Astrocyte of the hippocampus (primary cell): Measurements from ENCODE around the gene ARHGEF10L.

Source experiments
- DNase-seq: peaks from one replicate; pipeline ENCODE4 v3.0.0; 2011; ENCODE audit warnings: low read depth, low spot score

The ARHGEF10L gene

DNA sequence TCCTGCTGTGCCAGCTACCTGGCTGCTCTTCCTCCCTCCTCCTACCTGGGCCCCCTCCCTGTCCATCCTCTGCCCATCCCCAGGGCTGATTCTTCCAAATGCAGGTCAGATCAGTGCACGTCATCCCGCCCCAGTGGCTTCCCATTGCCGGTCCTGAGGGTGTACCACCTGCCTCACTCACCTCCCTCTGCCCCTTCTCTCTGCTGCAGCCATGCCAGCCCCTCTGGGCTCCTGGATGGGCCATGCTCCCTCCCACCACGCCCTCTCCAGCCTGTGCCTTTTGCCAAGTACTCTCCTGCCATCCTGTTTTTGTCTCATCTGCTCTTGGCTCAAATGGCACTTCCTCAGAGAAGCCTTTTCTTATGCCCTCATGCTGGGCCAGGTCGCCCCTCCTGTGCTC is 95.8 kb downstream of the ARHGEF10L start:
- no peak for DNase-seq

DNA sequence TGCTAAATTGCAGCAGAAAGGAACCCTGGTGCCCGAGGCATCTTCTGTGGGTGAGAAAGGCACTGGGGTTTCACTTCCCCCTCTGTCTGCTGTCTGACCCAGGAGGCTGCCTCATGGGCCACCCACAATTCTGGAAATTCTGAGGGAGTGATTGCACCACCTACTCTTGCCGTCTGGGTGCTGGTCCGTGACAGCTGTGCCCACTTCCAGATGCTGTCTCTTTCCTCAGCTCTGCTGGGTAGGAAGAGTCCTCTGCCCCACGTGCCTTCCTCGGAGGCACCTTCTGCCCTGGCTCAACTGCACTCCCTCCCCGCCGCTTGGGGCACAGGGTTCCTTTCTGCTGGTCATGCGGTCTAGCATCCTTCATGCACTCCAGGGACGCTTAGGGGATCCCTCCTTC is 96.3 kb downstream of the ARHGEF10L start:
- DNase-seq = no peak

- peak; percentile 62 for DNase-seq
Observed at GRCh38 chr1:17636612-17637011, 97.1 kb downstream of the ARHGEF10L start.

DNA sequence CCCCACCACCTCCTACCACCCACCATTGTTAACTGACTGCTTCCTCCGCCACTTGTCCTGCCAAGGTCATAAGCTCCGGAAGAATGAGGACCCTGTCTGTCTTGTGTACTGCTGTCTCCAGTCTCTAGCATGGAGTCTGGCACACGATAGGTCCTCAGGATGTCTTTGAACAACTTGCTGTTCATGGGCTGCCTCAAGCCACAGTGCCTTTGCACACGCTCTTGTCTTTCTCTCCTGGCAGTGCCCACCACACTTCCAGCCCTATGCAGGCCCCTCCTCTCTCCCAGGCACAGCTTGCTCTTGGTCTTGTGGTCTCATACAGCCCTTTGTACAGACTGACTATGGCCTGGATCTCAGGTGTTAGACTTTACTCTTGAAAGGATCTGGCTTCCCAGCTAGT is 97.6 kb downstream of the ARHGEF10L start:
- no peak for DNase-seq

GRCh38 chr1:17639703-17640340 is 100.3 kb downstream of the ARHGEF10L start:
- DNase-seq = no peak

DNA sequence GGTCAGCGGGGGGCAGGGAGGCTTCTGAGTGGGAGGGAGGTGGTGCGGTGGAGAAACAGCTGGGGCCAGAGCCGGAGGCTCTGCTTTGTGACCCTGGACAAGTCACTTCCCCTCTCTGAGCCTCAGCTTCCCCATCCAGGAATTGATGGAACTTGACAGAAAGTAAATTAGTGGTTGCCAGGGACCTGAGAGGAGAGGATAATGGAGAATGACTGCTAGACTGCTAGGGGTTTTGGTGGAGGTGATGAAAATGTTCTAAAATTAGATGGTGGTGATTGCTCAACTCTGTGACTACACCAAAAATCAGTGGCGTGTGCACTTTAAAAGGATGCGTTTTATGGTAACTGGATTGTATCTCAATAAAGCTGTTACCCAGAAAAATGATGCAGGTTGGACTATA is 100.9 kb downstream of the ARHGEF10L start:
- DNase-seq = no peak

- no peak for DNase-seq
Observed at GRCh38 chr1:17640975-17641374, 101.5 kb downstream of the ARHGEF10L start.

- DNase-seq = no peak
Observed at GRCh38 chr1:17642169-17642568, 102.7 kb downstream of the ARHGEF10L start.

DNA sequence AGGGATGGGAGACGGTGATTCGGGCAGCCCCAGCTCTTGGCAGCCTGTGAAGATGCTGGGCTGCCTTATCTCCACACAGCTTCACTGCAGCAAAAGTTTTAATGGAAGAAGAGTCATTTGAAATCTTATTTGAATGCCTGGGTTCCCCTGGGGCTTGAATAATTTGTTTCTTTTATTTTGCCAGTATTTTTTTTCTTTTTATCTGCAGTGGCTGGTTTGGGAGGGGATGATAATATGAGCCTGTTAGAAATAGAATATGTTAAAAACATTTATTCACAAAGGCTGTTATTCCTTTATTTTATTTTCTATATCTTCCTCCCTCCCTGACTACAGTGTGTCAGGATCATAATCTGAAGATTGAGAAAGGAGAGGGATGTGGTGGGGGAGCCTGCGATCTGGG is 103.4 kb downstream of the ARHGEF10L start:
- no peak for DNase-seq

GRCh38 chr1:17643861-17644703 is 104.6 kb downstream of the ARHGEF10L start:
- DNase-seq = no peak

- DNase-seq = no peak
Observed at GRCh38 chr1:17645068-17645911, 105.8 kb downstream of the ARHGEF10L start.

GRCh38 chr1:17646444-17647280 is 107.2 kb downstream of the ARHGEF10L start:
- no peak for DNase-seq

DNA sequence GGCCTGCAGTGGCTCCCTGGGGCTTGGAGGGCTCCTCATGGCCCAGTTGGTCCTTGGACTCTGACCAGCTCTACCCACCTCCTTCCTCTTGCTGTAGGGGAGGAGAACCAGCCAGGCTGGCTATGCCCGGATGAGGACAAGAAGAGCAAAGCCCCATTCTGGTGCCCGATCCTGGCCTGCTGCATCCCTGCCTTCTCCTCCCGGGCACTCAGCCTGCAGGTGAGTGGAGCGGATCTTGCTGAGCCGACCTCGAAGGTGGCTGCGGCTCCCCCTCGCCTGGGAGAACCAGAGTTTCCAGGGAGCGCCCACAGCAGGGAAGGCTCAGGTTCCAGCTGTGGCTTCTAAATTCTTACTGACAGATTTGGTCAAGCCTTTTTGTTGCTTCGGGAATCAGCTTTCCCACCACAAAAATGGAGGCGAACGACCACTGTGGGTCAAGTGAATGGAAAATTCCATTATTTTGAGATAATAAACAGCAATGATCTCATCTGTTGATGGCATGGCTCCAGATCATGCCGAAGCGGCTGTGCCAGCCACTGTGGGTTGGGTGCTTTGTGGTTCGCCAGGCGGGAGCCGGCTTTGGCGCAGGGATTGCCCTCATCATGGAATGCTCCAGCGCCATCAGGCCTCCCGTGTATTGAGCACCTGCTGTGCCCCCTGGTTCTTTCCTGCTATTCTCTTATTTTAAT is 109.1 kb downstream of the ARHGEF10L start:
- DNase-seq = peak; percentile 89

- no peak for DNase-seq
Observed at GRCh38 chr1:17649371-17650106, 110.0 kb downstream of the ARHGEF10L start.

GRCh38 chr1:17653276-17653675 is 113.8 kb downstream of the ARHGEF10L start:
- no peak for DNase-seq

GRCh38 chr1:17653728-17654351 is 114.3 kb downstream of the ARHGEF10L start:
- DNase-seq = peak; percentile 80

- DNase-seq = peak; percentile 24
Observed at GRCh38 chr1:17654519-17654918, 115.0 kb downstream of the ARHGEF10L start.

- DNase-seq = no peak
Observed at GRCh38 chr1:17655169-17655568, 115.7 kb downstream of the ARHGEF10L start.

- DNase-seq = no peak
Observed at GRCh38 chr1:17655922-17656321, 116.4 kb downstream of the ARHGEF10L start.

GRCh38 chr1:17657436-17657835 is 117.9 kb downstream of the ARHGEF10L start:
- no peak for DNase-seq
